ENCODE measurements around the gene EMD. TPM values are rescaled to one million over a fixed set of nuclear protein-coding genes. Genes with fewer than 3 reads are reported as not detected.

Gene EMD
- polyA plus RNA-seq (2012; rRNA removed), result 40.4 and 68.0 TPM in 2 replicates
- polyA plus RNA-seq (2012; cell fraction: cytosol; rRNA removed), result 53.2 and 69.8 TPM in 2 replicates
- 82.3 and 105 TPM in 2 replicates for polyA plus RNA-seq (2012; cell fraction: nucleus; rRNA removed)

DNA sequence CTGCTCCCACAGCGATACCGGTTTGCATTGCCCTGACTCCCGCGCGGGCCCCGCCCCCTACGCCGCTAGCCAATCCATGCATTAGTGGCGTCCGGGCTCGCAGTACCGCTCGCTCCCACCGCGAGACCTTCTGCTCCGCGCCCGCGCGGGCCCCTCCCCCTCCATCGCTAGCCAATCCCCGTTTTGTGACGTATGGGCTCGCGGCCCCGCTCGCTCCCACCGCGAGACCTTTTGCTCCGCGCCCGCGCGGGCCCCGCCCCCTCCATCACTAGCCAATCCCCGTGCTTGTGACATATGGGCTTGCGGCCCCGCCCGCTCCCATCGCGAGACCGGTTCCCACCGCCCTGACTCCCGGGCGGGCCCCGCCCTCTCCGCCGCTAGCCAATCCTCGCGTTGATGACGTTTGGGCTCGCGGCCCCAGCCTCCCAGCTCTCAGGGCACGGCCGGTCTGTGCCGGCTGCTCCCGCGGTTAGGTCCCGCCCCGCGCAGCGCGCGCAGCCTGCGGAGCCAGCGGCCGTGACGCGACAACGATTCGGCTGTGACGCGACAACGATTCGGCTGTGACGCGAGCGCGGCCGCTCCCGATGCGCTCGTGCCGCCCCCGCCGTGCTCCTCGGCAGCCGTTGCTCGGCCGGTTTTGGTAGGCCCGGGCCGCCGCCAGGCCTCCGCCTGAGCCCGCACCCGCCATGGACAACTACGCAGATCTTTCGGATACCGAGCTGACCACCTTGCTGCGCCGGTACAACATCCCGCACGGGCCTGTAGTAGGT is at the start of gene EMD:
EMD (plus strand) TSS at position 497 of the 770 bp plus-strand sequence; CDS start at position 687, 190 bp downstream.
- Histone ChIP-seq H3K27me3 (ENCODE audit: insufficient read depth) (no peaks in the 10 kb centered on the region; the same call in 1 of the 2 replicates), H3K9ac (peak within 1 kb of the TSS; percentile 97), H3K4me3 (ENCODE audit: low read depth in 2 of 2, low read length in 1 of 2) (peak within 1 kb of the TSS; percentile 61 to 73), H3K36me3 (replicated peaks in 1 of 2; ENCODE audit: control insufficient read depth in 1 of 2, insufficient read depth in 2 of 2, low read length in 1 of 2) (no peaks in the 10 kb centered on the region), H2AFZ (ENCODE audit: low read depth) (0 out of 2 replicates have a peak within 1 kb of the TSS, but pooled peaks have one; percentile 29), H3K9me3 (no peaks in the 10 kb centered on the region), H4K20me1 (ENCODE audit: insufficient read depth) (no peaks in the 10 kb centered on the region), H3K27ac (ENCODE audit: low read depth in 2 of 2, low read length in 1 of 2) (peak within 1 kb of the TSS; percentile 89 to 90), H3K4me2 (peak within 1 kb of the TSS; percentile 81), H3K4me1 (ENCODE audit: control insufficient read depth in 1 of 2, insufficient read depth in 2 of 2, low read depth in 1 of 2, low read length in 1 of 2) (peaks cover 0 to 14% of the 10 kb centered on the region in 2 experiments; a peak in 1 of 4 replicates), H3K79me2 (ENCODE audit: insufficient read depth) (peaks cover 35% of the 10 kb centered on the region), H3K9me2 (no peaks in the 10 kb centered on the region), H3F3A (replicated peaks; ENCODE audit: insufficient read depth) (peaks cover 15% of the 10 kb centered on the region)
- peak; percentile 89 for DNase-seq
- ChIA-PET POLR2A (interaction anchor here (0.6 to 0.7 kb wide), 2 partner anchors 67 to 360 kb away, joined by 3 read pairs; no protein-coding TSS in a partner anchor), CTCF (interaction anchor here (0.6 kb wide), 1 partner anchor 101 kb away, joined by 3 read pairs; no protein-coding TSS in a partner anchor)
- WGBS (ENCODE audit: low lambda C conversion rate), result 59% methylated on average over 53 of the region's 103 CpGs
- peak; percentile 94 for TF ChIP-seq ZBTB33 (IDR thresholded peaks at IDR 0.05; ENCODE audit: borderline replicate concordance, low read depth)
- no peak for TF ChIP-seq EZH2phosphoT487 (IDR thresholded peaks at IDR 0.05; ENCODE audit: borderline replicate concordance, low read depth)
- no peak for TF ChIP-seq CTCF (IDR thresholded peaks at IDR 0.05)
- TF ChIP-seq FOSL2 (IDR thresholded peaks at IDR 0.05; ENCODE audit: borderline replicate concordance, low read depth), result no peak
- TF ChIP-seq CHD2 (IDR thresholded peaks at IDR 0.05; ENCODE audit: low read length, partially characterized antibody), result peak; percentile 98
- no peak for TF ChIP-seq TEAD4 (IDR thresholded peaks at IDR 0.05; ENCODE audit: borderline replicate concordance, insufficient read depth)
- no peak for TF ChIP-seq IRF3 (IDR thresholded peaks at IDR 0.05; ENCODE audit: low read depth, low read length)
- TF ChIP-seq TCF12 (IDR thresholded peaks at IDR 0.05), result no peak
- TF ChIP-seq GATA2 (CRISPR knock-in tag; IDR thresholded peaks at IDR 0.05), result no peak
- 0 out of 2 replicates have a peak, but pooled peaks have one; percentile 12 for TF ChIP-seq SIN3A (IDR thresholded peaks at IDR 0.05; ENCODE audit: borderline replicate concordance, low read depth, low read length)
- TF ChIP-seq ELF1 (IDR thresholded peaks at IDR 0.05), result no peak
- TF ChIP-seq FOXJ3 (CRISPR knock-in tag; IDR thresholded peaks at IDR 0.05), result no peak
- TF ChIP-seq GABPA (IDR thresholded peaks at IDR 0.05; ENCODE audit: low read depth), result no peak
- no peak for TF ChIP-seq SMC3 (IDR thresholded peaks at IDR 0.05; ENCODE audit: low read depth, low read length)
- TF ChIP-seq TAF1 (IDR thresholded peaks at IDR 0.05; ENCODE audit: borderline replicate concordance, low read depth, low read length), result no peak
- TF ChIP-seq, protein P1, sequence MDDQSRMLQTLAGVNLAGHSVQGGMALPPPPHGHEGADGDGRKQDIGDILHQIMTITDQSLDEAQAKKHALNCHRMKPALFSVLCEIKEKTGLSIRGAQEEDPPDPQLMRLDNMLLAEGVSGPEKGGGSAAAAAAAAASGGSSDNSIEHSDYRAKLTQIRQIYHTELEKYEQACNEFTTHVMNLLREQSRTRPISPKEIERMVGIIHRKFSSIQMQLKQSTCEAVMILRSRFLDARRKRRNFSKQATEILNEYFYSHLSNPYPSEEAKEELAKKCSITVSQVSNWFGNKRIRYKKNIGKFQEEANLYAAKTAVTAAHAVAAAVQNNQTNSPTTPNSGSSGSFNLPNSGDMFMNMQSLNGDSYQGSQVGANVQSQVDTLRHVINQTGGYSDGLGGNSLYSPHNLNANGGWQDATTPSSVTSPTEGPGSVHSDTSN (IDR thresholded peaks at IDR 0.05), result no peak
- TF ChIP-seq MAX (IDR thresholded peaks at IDR 0.05; ENCODE audit: low read depth), result no peak
- TF ChIP-seq, protein P2, sequence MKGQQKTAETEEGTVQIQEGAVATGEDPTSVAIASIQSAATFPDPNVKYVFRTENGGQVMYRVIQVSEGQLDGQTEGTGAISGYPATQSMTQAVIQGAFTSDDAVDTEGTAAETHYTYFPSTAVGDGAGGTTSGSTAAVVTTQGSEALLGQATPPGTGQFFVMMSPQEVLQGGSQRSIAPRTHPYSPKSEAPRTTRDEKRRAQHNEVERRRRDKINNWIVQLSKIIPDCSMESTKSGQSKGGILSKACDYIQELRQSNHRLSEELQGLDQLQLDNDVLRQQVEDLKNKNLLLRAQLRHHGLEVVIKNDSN (IDR thresholded peaks at IDR 0.05; ENCODE audit: borderline replicate concordance, low read depth), result 0 out of 2 replicates have a peak, but pooled peaks have one; percentile 14
- no peak for TF ChIP-seq REST (IDR thresholded peaks at IDR 0.05; ENCODE audit: low read depth, low read length)
- peak; percentile 13; the same call in 1 of the 2 replicates for TF ChIP-seq POLR2AphosphoS5 (IDR thresholded peaks at IDR 0.05; ENCODE audit: low read depth, low read length)
